ENCODE data around the gene ALCAM. TPM values are rescaled to one million over a fixed set of nuclear protein-coding genes. Genes with fewer than 3 reads are reported as not detected.

The ALCAM gene
- total and polyA plus RNA-seq, 2 donors (not counting 1 experiment from before 2014, with no cell fraction given), result 168 to 188 TPM

DNA sequence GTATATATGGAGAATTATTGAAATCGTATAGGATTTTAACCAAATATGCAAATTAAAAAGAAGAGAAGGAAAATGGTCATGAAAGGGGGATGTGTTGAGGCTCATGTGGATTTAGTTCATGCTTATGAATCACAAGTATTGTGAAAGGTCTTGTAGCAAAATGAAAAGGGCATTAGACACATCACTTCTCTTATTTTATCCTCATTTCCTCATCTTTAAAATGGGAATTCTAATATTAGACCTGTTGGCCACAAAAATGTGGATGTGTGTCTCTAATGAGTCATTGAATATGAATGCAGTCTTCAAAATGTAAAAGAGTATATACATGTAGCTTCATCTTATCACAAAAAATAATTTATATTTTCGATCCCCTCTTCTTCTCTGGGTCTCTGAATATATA, 14.9 kb upstream of the ALCAM start:
- H3K36me3 ChIP-seq (ENCODE audit: control insufficient read depth, insufficient read depth, low read length), result no peaks in the 10 kb centered on the region
- H3K79me2 ChIP-seq (ENCODE audit: control insufficient read depth, insufficient read depth, low read length), result no peaks in the 10 kb centered on the region
- H2AFZ ChIP-seq (ENCODE audit: low read length), result no peak overlapping the region
- no peak overlapping the region for H3K4me3 ChIP-seq (replicated peaks in 1 of 4; ENCODE audit: control extremely low read depth in 1 of 4, insufficient read depth in 1 of 4, low read depth in 3 of 4, low read length in 4 of 4)
- H3K4me1 ChIP-seq (ENCODE audit: control insufficient read depth, extremely low read depth, insufficient read depth, low read length), result peaks cover 2% of the 10 kb centered on the region
- no peak overlapping the region for H3K9ac ChIP-seq (ENCODE audit: insufficient read depth, low read length)
- H3K4me2 ChIP-seq (ENCODE audit: extremely low read depth, insufficient read depth, low read length), result no peak overlapping the region
- no peaks in the 10 kb centered on the region for H4K20me1 ChIP-seq (ENCODE audit: control insufficient read depth, extremely low read depth, insufficient read depth, low read length)
- no peak overlapping the region for H3K27ac ChIP-seq (ENCODE audit: insufficient read depth, low read length)
- H3K27me3 ChIP-seq (ENCODE audit: control insufficient read depth, insufficient read depth, low read length), result no peaks in the 10 kb centered on the region
- H3K9me3 ChIP-seq (ENCODE audit: control insufficient read depth, insufficient read depth, low read depth, low read length), result no peaks in the 10 kb centered on the region
- TF ChIP-seq EZH2 (IDR thresholded peaks at IDR 0.05; ENCODE audit: low read length, missing control alignments), result no peak
- TF ChIP-seq, protein P1, sequence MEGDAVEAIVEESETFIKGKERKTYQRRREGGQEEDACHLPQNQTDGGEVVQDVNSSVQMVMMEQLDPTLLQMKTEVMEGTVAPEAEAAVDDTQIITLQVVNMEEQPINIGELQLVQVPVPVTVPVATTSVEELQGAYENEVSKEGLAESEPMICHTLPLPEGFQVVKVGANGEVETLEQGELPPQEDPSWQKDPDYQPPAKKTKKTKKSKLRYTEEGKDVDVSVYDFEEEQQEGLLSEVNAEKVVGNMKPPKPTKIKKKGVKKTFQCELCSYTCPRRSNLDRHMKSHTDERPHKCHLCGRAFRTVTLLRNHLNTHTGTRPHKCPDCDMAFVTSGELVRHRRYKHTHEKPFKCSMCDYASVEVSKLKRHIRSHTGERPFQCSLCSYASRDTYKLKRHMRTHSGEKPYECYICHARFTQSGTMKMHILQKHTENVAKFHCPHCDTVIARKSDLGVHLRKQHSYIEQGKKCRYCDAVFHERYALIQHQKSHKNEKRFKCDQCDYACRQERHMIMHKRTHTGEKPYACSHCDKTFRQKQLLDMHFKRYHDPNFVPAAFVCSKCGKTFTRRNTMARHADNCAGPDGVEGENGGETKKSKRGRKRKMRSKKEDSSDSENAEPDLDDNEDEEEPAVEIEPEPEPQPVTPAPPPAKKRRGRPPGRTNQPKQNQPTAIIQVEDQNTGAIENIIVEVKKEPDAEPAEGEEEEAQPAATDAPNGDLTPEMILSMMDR (conservative IDR thresholded peaks at IDR 0.05 in 1 of 2, IDR thresholded peaks at IDR 0.05 in 1 of 2; ENCODE audit: low read depth in 1 of 2, low read length in 2 of 2), result no peak
- DNase-seq (ENCODE audit: low read depth in 2 of 2), result peak; percentile 47 to 66

GRCh38 chr3:105352976-105353375, 13.7 kb upstream of the ALCAM start:
- no peaks in the 10 kb centered on the region for H4K20me1 ChIP-seq (ENCODE audit: control insufficient read depth, extremely low read depth, insufficient read depth, low read length)
- H3K4me2 ChIP-seq (ENCODE audit: extremely low read depth, insufficient read depth, low read length), result no peak overlapping the region
- no peaks in the 10 kb centered on the region for H3K27me3 ChIP-seq (ENCODE audit: control insufficient read depth, insufficient read depth, low read length)
- H3K27ac ChIP-seq (ENCODE audit: insufficient read depth, low read length), result no peak overlapping the region
- H3K4me3 ChIP-seq (replicated peaks in 1 of 4; ENCODE audit: control extremely low read depth in 1 of 4, insufficient read depth in 1 of 4, low read depth in 3 of 4, low read length in 4 of 4), result no peak overlapping the region
- H3K4me1 ChIP-seq (ENCODE audit: control insufficient read depth, extremely low read depth, insufficient read depth, low read length), result peaks cover 2% of the 10 kb centered on the region
- no peaks in the 10 kb centered on the region for H3K9me3 ChIP-seq (ENCODE audit: control insufficient read depth, insufficient read depth, low read depth, low read length)
- H3K79me2 ChIP-seq (ENCODE audit: control insufficient read depth, insufficient read depth, low read length), result no peaks in the 10 kb centered on the region
- TF ChIP-seq EZH2 (IDR thresholded peaks at IDR 0.05; ENCODE audit: low read length, missing control alignments), result no peak
- TF ChIP-seq, protein P1 (conservative IDR thresholded peaks at IDR 0.05 in 1 of 2, IDR thresholded peaks at IDR 0.05 in 1 of 2; ENCODE audit: low read depth in 1 of 2, low read length in 2 of 2), result no peak
- no peak overlapping the region for H3K9ac ChIP-seq (ENCODE audit: insufficient read depth, low read length)
- no peak overlapping the region for H2AFZ ChIP-seq (ENCODE audit: low read length)
- DNase-seq (ENCODE audit: low read depth in 2 of 2), result peak; percentile 42 to 44
- H3K36me3 ChIP-seq (ENCODE audit: control insufficient read depth, insufficient read depth, low read length), result no peaks in the 10 kb centered on the region

- TF ChIP-seq EZH2 (IDR thresholded peaks at IDR 0.05; ENCODE audit: low read length, missing control alignments), result no peak
- TF ChIP-seq, protein P1 (conservative IDR thresholded peaks at IDR 0.05 in 1 of 2, IDR thresholded peaks at IDR 0.05 in 1 of 2; ENCODE audit: low read depth in 1 of 2, low read length in 2 of 2), result peak in 1 of 2 donors; percentile 13
- peaks cover 2% of the 10 kb centered on the region for H3K4me1 ChIP-seq (ENCODE audit: control insufficient read depth, extremely low read depth, insufficient read depth, low read length)
Observed at GRCh38 chr3:105353485-105354161, 13.1 kb upstream of the ALCAM start.

More at GRCh38 chr3:105353485-105354161, 13.1 kb upstream of the ALCAM start:
- H4K20me1 ChIP-seq (ENCODE audit: control insufficient read depth, extremely low read depth, insufficient read depth, low read length), result no peaks in the 10 kb centered on the region
- no peaks in the 10 kb centered on the region for H3K36me3 ChIP-seq (ENCODE audit: control insufficient read depth, insufficient read depth, low read length)
- peak overlapping the region; percentile 25 to 49 (median 40) for H3K4me3 ChIP-seq (replicated peaks in 1 of 4; ENCODE audit: control extremely low read depth in 1 of 4, insufficient read depth in 1 of 4, low read depth in 3 of 4, low read length in 4 of 4)
- peak overlapping the region; percentile 55 for H3K27ac ChIP-seq (ENCODE audit: insufficient read depth, low read length)
- peak overlapping the region; percentile 61 for H3K4me2 ChIP-seq (ENCODE audit: extremely low read depth, insufficient read depth, low read length)
- DNase-seq (ENCODE audit: low read depth in 2 of 2), result peak; percentile 63 to 73
- peak overlapping the region; percentile 57 for H2AFZ ChIP-seq (ENCODE audit: low read length)
- peak overlapping the region; percentile 26 for H3K9ac ChIP-seq (ENCODE audit: insufficient read depth, low read length)
- no peaks in the 10 kb centered on the region for H3K79me2 ChIP-seq (ENCODE audit: control insufficient read depth, insufficient read depth, low read length)
- H3K27me3 ChIP-seq (ENCODE audit: control insufficient read depth, insufficient read depth, low read length), result no peaks in the 10 kb centered on the region
- H3K9me3 ChIP-seq (ENCODE audit: control insufficient read depth, insufficient read depth, low read depth, low read length), result no peaks in the 10 kb centered on the region
